H1 (cell line): ENCODE measurements around the gene DECR2. TPM values are rescaled to one million over a fixed set of nuclear protein-coding genes. Genes with fewer than 3 reads are reported as not detected.

Experiments used
- CTCF ChIA-PET: fragments of 300-600 bp; sonication (Branson Sonifier 250); formaldehyde crosslinking; loops from one replicate; lab custom pipeline; 2021; ENCODE audit not compliant: partially characterized antibody; lab: Charles Lee
- POLR2A ChIA-PET: fragments of 300-600 bp; sonication (Branson Sonifier 250); formaldehyde crosslinking; loops from one replicate; lab custom pipeline; 2021; ENCODE audit warnings: inconsistent platforms; ENCODE audit not compliant: partially characterized antibody; lab: Charles Lee
- DNase-seq, 2 experiments: peaks; one replicate each; pipeline versions ENCODE4 v3.0.0 to v3.0.0-alpha.2; 2010 to 2022; ENCODE audit warnings: low spot score in 2 of 2, low read depth in 1 of 2, mixed read lengths in 1 of 2
- FAIRE-seq: peaks from 2 replicates; lab custom pipeline; 2011; peaks lifted over from hg19 to GRCh38; lab: Jason Lieb, UNC
- H2AFZ ChIP-seq: 2 replicates; pipeline ENCODE4 v1.8.1; 2012; ENCODE audit warnings: low read length, inconsistent platforms
- H2AK5ac ChIP-seq: 2 replicates; pipeline ENCODE4 v1.6.1; 2013; ENCODE audit warnings: low read depth, low read length
- H2BK120ac ChIP-seq: replicated peaks from 2 replicates; pipeline ENCODE3; 2013; ENCODE audit warnings: low read depth, low read length, inconsistent platforms
- H2BK12ac ChIP-seq: 2 replicates; pipeline ENCODE4 v1.6.1; 2013; ENCODE audit warnings: low read depth, low read length
- H2BK15ac ChIP-seq: 2 replicates; pipeline ENCODE4 v1.6.1; 2013; ENCODE audit warnings: low read length
- H2BK20ac ChIP-seq: 2 replicates; pipeline ENCODE4 v1.6.1; 2013; ENCODE audit warnings: low read length
- H2BK5ac ChIP-seq: 2 replicates; pipeline ENCODE4 v1.6.1; 2013; ENCODE audit warnings: low read depth, low read length
- H3K14ac ChIP-seq: 2 replicates; pipeline ENCODE4 v1.6.1; 2013; ENCODE audit warnings: inconsistent platforms; ENCODE audit not compliant: insufficient read length
- H3K18ac ChIP-seq: 2 replicates; pipeline ENCODE4 v1.6.1; 2013; ENCODE audit warnings: low read length; ENCODE audit errors: extremely low read depth
- H3K23ac ChIP-seq: 2 replicates; pipeline ENCODE4 v1.6.1; 2013; ENCODE audit warnings: inconsistent platforms; ENCODE audit not compliant: insufficient read length
- H3K23me2 ChIP-seq: 2 replicates; pipeline ENCODE4 v1.6.1; 2013; ENCODE audit warnings: low read depth, low read length
- H3K27ac ChIP-seq: 2 replicates; pipeline ENCODE4 v1.6.1; 2011; ENCODE audit warnings: low read depth, low read length, inconsistent platforms
- H3K27me3 ChIP-seq, 4 experiments: replicated peaks in 1 of 4; 1 replicate in 1 of 4; 2 replicates in 3 of 4; pipeline versions ENCODE4 v1.6.1 to v1.8.1; 2011 to 2013; ENCODE audit warnings: low read length in 3 of 4, mild to moderate bottlenecking in 3 of 4, inconsistent platforms in 2 of 4, mixed read lengths in 2 of 4, moderate library complexity in 1 of 4; ENCODE audit not compliant: control insufficient read depth in 3 of 4, insufficient read depth in 3 of 4; ENCODE audit errors: extremely low read depth in 1 of 4
- H3K36me3 ChIP-seq, 4 experiments: 2 replicates each; pipeline versions ENCODE4 v1.6.1 to v1.8.1; 2011 to 2013; ENCODE audit warnings: mild to moderate bottlenecking in 4 of 4, low read length in 3 of 4, moderate library complexity in 2 of 4, control low read depth in 1 of 4, inconsistent platforms in 1 of 4; ENCODE audit not compliant: insufficient read depth in 4 of 4, control insufficient read depth in 2 of 4
- H3K4ac ChIP-seq: replicated peaks from 2 replicates; pipeline ENCODE3; 2013; ENCODE audit warnings: low read length, low read depth, mixed read lengths, inconsistent platforms; ENCODE audit not compliant: insufficient read length
- H3K4me1 ChIP-seq, 4 experiments: replicated peaks in 1 of 4; 1 replicate in 1 of 4; 2 replicates in 3 of 4; pipeline versions ENCODE4 v1.6.1 to v1.8.1; 2011 to 2013; ENCODE audit warnings: low read length in 3 of 4, inconsistent platforms in 2 of 4, mixed read lengths in 1 of 4; ENCODE audit not compliant: insufficient read depth in 4 of 4, control insufficient read depth in 3 of 4
- H3K4me2 ChIP-seq, 2 experiments: 2 replicates each; pipeline versions ENCODE4 v1.6.1 to v1.8.1; 2011 to 2013; ENCODE audit warnings: low read depth in 2 of 2, low read length in 2 of 2, control low read depth in 1 of 2, inconsistent platforms in 1 of 2, mild to moderate bottlenecking in 1 of 2; ENCODE audit not compliant: insufficient read depth in 1 of 2
- H3K4me3 ChIP-seq, 4 experiments: fragments of 200-600, 300-600 bp in 1 of 4; sonication (generic), shearing (Covaris generic), sonication (Bioruptor Twin) in 1 of 4; 2 replicates each; pipeline versions ENCODE4 v1.5.1 to v1.8.1; 2011 to 2016; ENCODE audit warnings: low read length in 4 of 4, low read depth in 3 of 4, control low read depth in 2 of 4, inconsistent platforms in 2 of 4, mild to moderate bottlenecking in 2 of 4, mixed read lengths in 1 of 4, moderate library complexity in 1 of 4; ENCODE audit not compliant: insufficient read depth in 2 of 4; ENCODE audit errors: extremely low read depth in 1 of 4
- H3K56ac ChIP-seq: replicated peaks from 2 replicates; pipeline ENCODE3; 2013; ENCODE audit warnings: low read depth, mild to moderate bottlenecking, mixed read lengths, low read length, inconsistent platforms; ENCODE audit not compliant: insufficient read length
- H3K79me1 ChIP-seq: 2 replicates; pipeline ENCODE4 v1.6.1; 2013; ENCODE audit warnings: low read depth, low read length, control low read depth
- H3K79me2 ChIP-seq, 2 experiments: 2 replicates each; pipeline versions ENCODE4 v1.6.1 to v1.8.1; 2012 to 2013; ENCODE audit warnings: low read length in 2 of 2, mild to moderate bottlenecking in 2 of 2, inconsistent platforms in 1 of 2; ENCODE audit not compliant: insufficient read depth in 2 of 2, control insufficient read depth in 1 of 2
- H3K9ac ChIP-seq, 4 experiments: replicated peaks in 1 of 4; 1 replicate in 1 of 4; 2 replicates in 3 of 4; pipeline versions ENCODE4 v1.6.1 to v1.8.1; 2011 to 2013; ENCODE audit warnings: low read depth in 3 of 4, low read length in 3 of 4, control low read depth in 2 of 4, mild to moderate bottlenecking in 2 of 4, moderate library complexity in 2 of 4, inconsistent platforms in 1 of 4; ENCODE audit errors: extremely low read depth in 1 of 4
- H3K9me3 ChIP-seq, 2 experiments: 2 replicates each; pipeline versions ENCODE4 v1.6.1 to v1.8.1; 2012 to 2013; ENCODE audit warnings: mild to moderate bottlenecking in 2 of 2, moderate library complexity in 2 of 2, control low read depth in 1 of 2, inconsistent platforms in 1 of 2, low read depth in 1 of 2, low read length in 1 of 2, mixed read lengths in 1 of 2; ENCODE audit not compliant: insufficient read depth in 2 of 2
- H4K20me1 ChIP-seq, 2 experiments: replicated peaks in 1 of 2; 2 replicates each; pipeline versions ENCODE3 to v1.8.1; 2011 to 2013; ENCODE audit warnings: inconsistent platforms in 2 of 2, low read length in 2 of 2, mild to moderate bottlenecking in 1 of 2; ENCODE audit not compliant: insufficient read depth in 2 of 2, control insufficient read depth in 1 of 2
- H4K5ac ChIP-seq: 2 replicates; pipeline ENCODE4 v1.6.1; 2013; ENCODE audit warnings: low read length, low read depth, mixed read lengths, inconsistent platforms; ENCODE audit not compliant: insufficient read length
- H4K8ac ChIP-seq: 2 replicates; pipeline ENCODE4 v1.8.0; 2013; ENCODE audit warnings: mild to moderate bottlenecking, moderate library complexity, low read length, inconsistent platforms; ENCODE audit not compliant: insufficient read depth; ENCODE audit errors: extremely low read depth
- H4K91ac ChIP-seq: replicated peaks from 2 replicates; pipeline ENCODE3; 2013; ENCODE audit warnings: low read length, mixed read lengths, inconsistent platforms; ENCODE audit not compliant: insufficient read length
- ATF2 ChIP-seq: IDR thresholded peaks from 2 replicates; pipeline ENCODE4 v1.6.1; 2012; ENCODE audit warnings: low read length, inconsistent platforms
- CBX5 ChIP-seq: fragments of 300-800, 300-1000 bp; sonication (generic); IDR thresholded peaks from 2 replicates; pipeline ENCODE4 v1.7.1; 2016; ENCODE audit warnings: antibody characterized with exemption, low read length, low read depth
- CREB1 ChIP-seq: IDR thresholded peaks from 2 replicates; pipeline ENCODE4 v1.6.1; 2012; ENCODE audit warnings: inconsistent platforms
- EP300 ChIP-seq, 2 experiments: IDR thresholded peaks; 1 replicate in 1 of 2; 2 replicates in 1 of 2; pipeline ENCODE4 v1.6.1; 2011 to 2012; ENCODE audit warnings: low read depth in 2 of 2, low read length in 2 of 2, mild to moderate bottlenecking in 2 of 2, borderline replicate concordance in 1 of 2, inconsistent platforms in 1 of 2, moderate library complexity in 1 of 2
- HDAC6 ChIP-seq: IDR thresholded peaks from one replicate; pipeline ENCODE4 v1.7.1; 2012; ENCODE audit warnings: low read depth, mild to moderate bottlenecking, inconsistent platforms, low read length, moderate library complexity
- JUN ChIP-seq: IDR thresholded peaks from 2 replicates; pipeline ENCODE4 v1.6.1; 2011; ENCODE audit warnings: low read depth, mild to moderate bottlenecking, improper control_type of control experiment, low read length
- MAFK ChIP-seq: IDR thresholded peaks from 2 replicates; pipeline ENCODE4 v1.6.1; 2012; ENCODE audit warnings: low read depth, mild to moderate bottlenecking, improper control_type of control experiment, low read length
- POU5F1 ChIP-seq: IDR thresholded peaks from 2 replicates; pipeline ENCODE4 v1.6.1; 2011; ENCODE audit warnings: low read depth, mild to moderate bottlenecking, low read length, moderate library complexity
- RAD21 ChIP-seq, 2 experiments: IDR thresholded peaks in 1 of 2; conservative IDR thresholded peaks in 1 of 2; 2 replicates each; pipeline ENCODE4 v1.6.1; 2011; ENCODE audit warnings: low read depth in 2 of 2, low read length in 2 of 2, improper control_type of control experiment in 1 of 2, inconsistent platforms in 1 of 2, mild to moderate bottlenecking in 1 of 2, moderate library complexity in 1 of 2
- SUZ12 ChIP-seq: fragments of 200-600 bp; sonication (generic); IDR thresholded peaks from 2 replicates; pipeline ENCODE4 v1.6.1; 2012; ENCODE audit warnings: mild to moderate bottlenecking, inconsistent platforms, low read length, moderate library complexity, mixed read lengths
- TAF7 ChIP-seq: optimal IDR thresholded peaks from 2 replicates; pipeline ENCODE3; 2011; ENCODE audit warnings: low read depth, mild to moderate bottlenecking, inconsistent platforms, low read length, moderate library complexity, borderline replicate concordance
- WGBS, 2 experiments: shearing (Covaris generic) in 1 of 2; methylation state at CpG; one replicate each; pipeline versions ENCODE4 v1.1.6 to v1.1.7; 2013 to 2015; ENCODE audit warnings: low lambda C conversion rate in 2 of 2, mixed read lengths in 2 of 2, inconsistent platforms in 1 of 2, low coverage in 1 of 2, missing lambda C conversion rate in 1 of 2; ENCODE audit not compliant: insufficient replicate concordance in 2 of 2, insufficient coverage in 1 of 2, insufficient read length in 1 of 2; ENCODE audit errors: extremely low coverage in 1 of 2, missing lambda C conversion rate in 1 of 2; 5-methylcytosine and 5-hydroxymethylcytosine counted together
- polyA plus RNA-seq, 7 experiments: library from polyadenylated mRNA; depleted of rRNA in 3 of 7; stranded (reverse) in 5 of 7; unstranded in 2 of 7; fragments of >200 nt in 5 of 7; fragments of 200-250 nt in 2 of 7; gene quantifications; 1 replicate in 5 of 7; 2 replicates in 1 of 7; 4 replicates in 1 of 7; pipeline versions ENCODE4 v1.2.1 to v1.2.3, GENCODE V29; 2011 to 2013; ENCODE audit warnings: missing spikeins in 2 of 7, mixed read lengths in 2 of 7
- total RNA-seq: library from RNA; stranded (reverse); fragmentation: NEBNext Ultra II Directional; extraction: Animal tissue kit (Norgen Biotek cat#: 25700); gene quantifications from 2 replicates; pipeline ENCODE4 v1.2.1, GENCODE V29; 2021

The DECR2 gene
- total and polyA plus RNA-seq, 2 of the 8 experiments (the other 6 are each of a cell fraction or from before 2014, with no cell fraction given): 28.2 to 39.9 TPM

DNA sequence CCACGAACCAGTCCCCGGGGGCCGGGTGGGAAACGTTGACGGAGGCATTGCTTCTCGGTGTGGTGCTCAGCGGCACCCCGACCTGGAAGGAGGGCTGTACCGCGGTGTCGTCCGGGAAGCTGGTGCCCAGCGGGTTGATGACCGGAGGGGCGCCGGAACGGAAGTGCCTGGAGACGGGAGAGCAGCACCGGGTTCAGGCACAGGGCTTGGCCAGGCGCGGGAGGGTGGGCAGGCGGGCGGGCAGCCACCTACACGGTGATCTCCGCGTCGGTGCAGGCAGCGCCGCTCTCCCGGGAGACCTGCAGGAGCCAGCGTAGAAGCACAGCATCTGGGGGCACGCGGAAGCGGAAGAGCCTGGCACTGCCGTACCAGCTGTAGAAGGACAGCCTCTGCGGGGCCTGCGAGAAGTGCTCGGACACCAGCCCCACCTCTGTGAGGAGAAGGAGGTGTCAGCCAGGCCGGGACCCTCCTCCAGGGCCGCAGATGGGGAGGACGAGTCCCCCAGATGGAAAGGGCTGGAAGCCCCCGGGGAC is 24.2 kb upstream of the DECR2 start:
- Histone ChIP-seq H4K20me1 (peaks cover 16 to 39% of the 10 kb centered on the region in 2 experiments), H2BK20ac (no peak overlapping the region), H4K91ac (no peak overlapping the region), H3K79me1 (peaks cover 4% of the 10 kb centered on the region; the same call in 1 of the 2 replicates), H3K9ac (no peak overlapping the region), H3K23me2 (peaks cover 5% of the 10 kb centered on the region; the same call in 1 of the 2 replicates), H2BK12ac (no peak overlapping the region), H3K4me3 (no peak overlapping the region), H3K79me2 (peaks cover 0 to 24% of the 10 kb centered on the region in 2 experiments; a peak in 2 of 4 replicates), H4K8ac (no peak overlapping the region), H2BK120ac (no peak overlapping the region), H3K4ac (no peak overlapping the region), H2BK5ac (no peak overlapping the region), H3K23ac (no peak overlapping the region), H3K27ac (no peak overlapping the region), H2BK15ac (no peak overlapping the region), H3K4me1 (peaks cover 5 to 19% (median 10%) of the 10 kb centered on the region in 4 experiments), H4K5ac (no peak overlapping the region), H2AFZ (no peak overlapping the region), H3K36me3 (peaks cover 17 to 48% (median 24%) of the 10 kb centered on the region in 4 experiments), H3K4me2 (no peak overlapping the region), H3K18ac (no peak overlapping the region), H3K56ac (no peak overlapping the region), H3K9me3 (no peaks in the 10 kb centered on the region), H2AK5ac (no peak overlapping the region), H3K14ac (no peak overlapping the region), H3K27me3 (peaks cover 0 to 3% (median under 1%) of the 10 kb centered on the region in 4 experiments; a peak in 1 of 7 replicates)
- ChIA-PET CTCF (interaction anchor here (0.8 to 1.6 kb wide), 2 partner anchors 24 to 114 kb away, joined by 3 to 4 read pairs; partner anchors contain the start of gene DECR2), POLR2A (interaction anchor here (0.6 to 1.1 kb wide), 2 partner anchors 11 to 111 kb away, joined by 3 to 4 read pairs; no protein-coding TSS in a partner anchor)
- FAIRE-seq: no peak
- 92% methylated on average over 20 of the region's 42 CpGs; no CpG with 5 or more reads in 1 of the 2 experiments for WGBS, 2 experiments
- no peak for DNase-seq
- TF ChIP-seq RAD21 (IDR thresholded peaks at IDR 0.05 in 1 of 2, conservative IDR thresholded peaks at IDR 0.05 in 1 of 2; ENCODE audit: low read depth in 2 of 2, low read length in 2 of 2): no peak
- TF ChIP-seq CREB1: no peak
- TF ChIP-seq EP300 (IDR thresholded peaks at IDR 0.05; ENCODE audit: borderline replicate concordance in 1 of 2, low read depth in 2 of 2, low read length in 2 of 2): no peak
- TF ChIP-seq CBX5: no peak
- TF ChIP-seq TAF7: no peak
- TF ChIP-seq SUZ12: no peak
- TF ChIP-seq JUN: no peak
- no peak for TF ChIP-seq ATF2
- TF ChIP-seq POU5F1: no peak
- no peak for TF ChIP-seq HDAC6
- no peak for TF ChIP-seq MAFK
